ENCODE measurements around the gene CCDC30. TPM values are rescaled to one million over a fixed set of nuclear protein-coding genes. Genes with fewer than 3 reads are reported as not detected.

Gene CCDC30
- total RNA-seq, 1 donor from 2014 or later, result 1.0 TPM

- H3K36me3 ChIP-seq (ENCODE audit: control insufficient read depth in 3 of 3, insufficient read depth in 3 of 3, low read length in 3 of 3), result no peaks in the 10 kb centered on the region
- H3K27ac ChIP-seq (ENCODE audit: low read depth, low read length), result no peak overlapping the region
- no peak overlapping the region for H3K4me3 ChIP-seq (ENCODE audit: low read length in 3 of 3)
- H3K9ac ChIP-seq (ENCODE audit: low read depth in 1 of 3, low read length in 3 of 3), result no peak overlapping the region
- peaks cover 7 to 25% (median 13%) of the 10 kb centered on the region in 3 donors for H3K4me1 ChIP-seq (ENCODE audit: control insufficient read depth in 3 of 3, insufficient read depth in 3 of 3, low read length in 3 of 3)
- H3K27me3 ChIP-seq (ENCODE audit: control insufficient read depth in 3 of 3, insufficient read depth in 3 of 3, low read length in 3 of 3), result peaks cover 0 to 3% (median 0%) of the 10 kb centered on the region in 3 donors
- no peaks in the 10 kb centered on the region for H3K9me3 ChIP-seq (ENCODE audit: control insufficient read depth in 3 of 3, low read length in 3 of 3)
Observed at GRCh38 chr1:42424201-42424600, 38.9 kb upstream of the CCDC30 start.

GRCh38 chr1:42427240-42427639, 35.8 kb upstream of the CCDC30 start:
- no peaks in the 10 kb centered on the region for H3K9me3 ChIP-seq (ENCODE audit: control insufficient read depth in 3 of 3, low read length in 3 of 3)
- H3K9ac ChIP-seq (ENCODE audit: low read depth in 1 of 3, low read length in 3 of 3), result no peak overlapping the region
- H3K27me3 ChIP-seq (ENCODE audit: control insufficient read depth in 3 of 3, insufficient read depth in 3 of 3, low read length in 3 of 3), result no peaks in the 10 kb centered on the region
- H3K36me3 ChIP-seq (ENCODE audit: control insufficient read depth in 3 of 3, insufficient read depth in 3 of 3, low read length in 3 of 3), result no peaks in the 10 kb centered on the region
- no peaks in the 10 kb centered on the region for H3K4me1 ChIP-seq (ENCODE audit: control insufficient read depth in 3 of 3, insufficient read depth in 3 of 3, low read length in 3 of 3)
- no peak overlapping the region for H3K27ac ChIP-seq (ENCODE audit: low read depth, low read length)
- no peak overlapping the region for H3K4me3 ChIP-seq (ENCODE audit: low read length in 3 of 3)

- Histone ChIP-seq H3K36me3 (ENCODE audit: control insufficient read depth in 3 of 3, insufficient read depth in 3 of 3, low read length in 3 of 3) (no peaks in the 10 kb centered on the region), H3K9me3 (ENCODE audit: control insufficient read depth in 3 of 3, low read length in 3 of 3) (no peaks in the 10 kb centered on the region), H3K9ac (ENCODE audit: low read depth in 1 of 3, low read length in 3 of 3) (no peak overlapping the region), H3K27me3 (ENCODE audit: control insufficient read depth in 3 of 3, insufficient read depth in 3 of 3, low read length in 3 of 3) (no peaks in the 10 kb centered on the region), H3K4me3 (ENCODE audit: low read length in 3 of 3) (no peak overlapping the region), H3K4me1 (ENCODE audit: control insufficient read depth in 3 of 3, insufficient read depth in 3 of 3, low read length in 3 of 3) (no peaks in the 10 kb centered on the region), H3K27ac (ENCODE audit: low read depth, low read length) (no peak overlapping the region)
Observed at GRCh38 chr1:42429603-42430002, 33.5 kb upstream of the CCDC30 start.

- H3K27ac ChIP-seq (ENCODE audit: low read depth, low read length), result no peak overlapping the region
- H3K36me3 ChIP-seq (ENCODE audit: control insufficient read depth in 3 of 3, insufficient read depth in 3 of 3, low read length in 3 of 3), result peaks cover 0 to 7% (median 2%) of the 10 kb centered on the region in 3 donors
- H3K9ac ChIP-seq (ENCODE audit: low read depth in 1 of 3, low read length in 3 of 3), result no peak overlapping the region
- H3K9me3 ChIP-seq (ENCODE audit: control insufficient read depth in 3 of 3, low read length in 3 of 3), result no peaks in the 10 kb centered on the region
- H3K4me1 ChIP-seq (ENCODE audit: control insufficient read depth in 3 of 3, insufficient read depth in 3 of 3, low read length in 3 of 3), result no peaks in the 10 kb centered on the region
- H3K27me3 ChIP-seq (ENCODE audit: control insufficient read depth in 3 of 3, insufficient read depth in 3 of 3, low read length in 3 of 3), result no peaks in the 10 kb centered on the region
- no peak overlapping the region for H3K4me3 ChIP-seq (ENCODE audit: low read length in 3 of 3)
Observed at GRCh38 chr1:42430286-42431135, 32.6 kb upstream of the CCDC30 start.

- Histone ChIP-seq H3K9me3 (ENCODE audit: control insufficient read depth in 3 of 3, low read length in 3 of 3) (no peaks in the 10 kb centered on the region), H3K4me1 (ENCODE audit: control insufficient read depth in 3 of 3, insufficient read depth in 3 of 3, low read length in 3 of 3) (no peaks in the 10 kb centered on the region), H3K4me3 (ENCODE audit: low read length in 3 of 3) (no peak overlapping the region), H3K27ac (ENCODE audit: low read depth, low read length) (no peak overlapping the region), H3K9ac (ENCODE audit: low read depth in 1 of 3, low read length in 3 of 3) (no peak overlapping the region), H3K36me3 (ENCODE audit: control insufficient read depth in 3 of 3, insufficient read depth in 3 of 3, low read length in 3 of 3) (peaks cover 0 to 8% (median 2%) of the 10 kb centered on the region in 3 donors), H3K27me3 (ENCODE audit: control insufficient read depth in 3 of 3, insufficient read depth in 3 of 3, low read length in 3 of 3) (no peaks in the 10 kb centered on the region)
Observed at GRCh38 chr1:42431514-42431913, 31.6 kb upstream of the CCDC30 start.

GRCh38 chr1:42432714-42433113, 30.4 kb upstream of the CCDC30 start:
- H3K36me3 ChIP-seq (ENCODE audit: control insufficient read depth in 3 of 3, insufficient read depth in 3 of 3, low read length in 3 of 3), result peaks cover 0 to 8% (median 2%) of the 10 kb centered on the region in 3 donors
- H3K9ac ChIP-seq (ENCODE audit: low read depth in 1 of 3, low read length in 3 of 3), result no peak overlapping the region
- no peaks in the 10 kb centered on the region for H3K27me3 ChIP-seq (ENCODE audit: control insufficient read depth in 3 of 3, insufficient read depth in 3 of 3, low read length in 3 of 3)
- no peaks in the 10 kb centered on the region for H3K4me1 ChIP-seq (ENCODE audit: control insufficient read depth in 3 of 3, insufficient read depth in 3 of 3, low read length in 3 of 3)
- H3K4me3 ChIP-seq (ENCODE audit: low read length in 3 of 3), result no peak overlapping the region
- no peaks in the 10 kb centered on the region for H3K9me3 ChIP-seq (ENCODE audit: control insufficient read depth in 3 of 3, low read length in 3 of 3)
- no peak overlapping the region for H3K27ac ChIP-seq (ENCODE audit: low read depth, low read length)

DNA sequence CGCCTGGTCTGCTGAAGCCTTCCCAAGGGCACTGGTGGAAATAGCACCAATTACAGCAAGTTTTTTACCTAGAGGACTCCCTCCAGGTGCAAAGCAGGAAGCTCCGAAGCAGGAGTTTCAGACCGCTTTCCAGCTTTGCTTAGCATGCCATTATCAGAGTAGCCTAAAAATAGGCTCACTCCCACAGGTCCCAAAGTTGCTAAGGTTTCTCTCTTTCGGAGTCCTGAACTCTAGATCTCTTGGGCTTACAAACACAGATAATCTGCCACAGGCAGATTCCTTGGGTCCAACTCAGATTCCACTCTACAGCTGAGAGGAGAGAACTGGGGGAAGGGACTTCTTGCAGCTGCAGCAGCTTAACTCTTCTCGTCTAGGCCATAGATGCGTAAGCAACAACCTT, 29.7 kb upstream of the CCDC30 start:
- H3K4me1 ChIP-seq (ENCODE audit: control insufficient read depth in 3 of 3, insufficient read depth in 3 of 3, low read length in 3 of 3), result no peaks in the 10 kb centered on the region
- H3K27me3 ChIP-seq (ENCODE audit: control insufficient read depth in 3 of 3, insufficient read depth in 3 of 3, low read length in 3 of 3), result no peaks in the 10 kb centered on the region
- H3K4me3 ChIP-seq (ENCODE audit: low read length in 3 of 3), result no peak overlapping the region
- no peak overlapping the region for H3K9ac ChIP-seq (ENCODE audit: low read depth in 1 of 3, low read length in 3 of 3)
- H3K36me3 ChIP-seq (ENCODE audit: control insufficient read depth in 3 of 3, insufficient read depth in 3 of 3, low read length in 3 of 3), result peaks cover 0 to 8% (median 2%) of the 10 kb centered on the region in 3 donors
- no peaks in the 10 kb centered on the region for H3K9me3 ChIP-seq (ENCODE audit: control insufficient read depth in 3 of 3, low read length in 3 of 3)
- no peak overlapping the region for H3K27ac ChIP-seq (ENCODE audit: low read depth, low read length)

DNA sequence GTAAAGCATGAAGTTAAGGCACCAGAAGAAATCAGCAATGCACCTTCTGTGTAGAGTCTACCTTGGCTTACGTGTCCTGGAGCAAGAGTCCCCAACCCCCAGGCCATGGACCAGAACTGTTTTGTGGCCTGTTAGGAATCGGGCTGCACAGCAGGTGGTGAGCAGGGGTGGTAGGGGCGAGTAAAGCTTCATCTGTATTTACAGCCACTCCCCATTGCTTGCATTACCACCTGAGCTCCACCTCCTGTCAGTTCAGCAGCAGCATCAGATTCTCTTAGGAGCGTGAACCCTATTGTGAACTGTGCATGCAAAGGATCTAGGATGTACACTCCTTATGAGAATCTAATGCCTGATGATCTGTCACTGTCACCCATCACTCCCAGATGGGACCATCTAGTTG, 28.7 kb upstream of the CCDC30 start:
- Histone ChIP-seq H3K36me3 (ENCODE audit: control insufficient read depth in 3 of 3, insufficient read depth in 3 of 3, low read length in 3 of 3) (peaks cover 0 to 8% (median 2%) of the 10 kb centered on the region in 3 donors), H3K9me3 (ENCODE audit: control insufficient read depth in 3 of 3, low read length in 3 of 3) (no peaks in the 10 kb centered on the region), H3K27ac (ENCODE audit: low read depth, low read length) (no peak overlapping the region), H3K9ac (ENCODE audit: low read depth in 1 of 3, low read length in 3 of 3) (no peak overlapping the region), H3K4me3 (ENCODE audit: low read length in 3 of 3) (no peak overlapping the region), H3K27me3 (ENCODE audit: control insufficient read depth in 3 of 3, insufficient read depth in 3 of 3, low read length in 3 of 3) (no peaks in the 10 kb centered on the region), H3K4me1 (ENCODE audit: control insufficient read depth in 3 of 3, insufficient read depth in 3 of 3, low read length in 3 of 3) (no peaks in the 10 kb centered on the region)

DNA sequence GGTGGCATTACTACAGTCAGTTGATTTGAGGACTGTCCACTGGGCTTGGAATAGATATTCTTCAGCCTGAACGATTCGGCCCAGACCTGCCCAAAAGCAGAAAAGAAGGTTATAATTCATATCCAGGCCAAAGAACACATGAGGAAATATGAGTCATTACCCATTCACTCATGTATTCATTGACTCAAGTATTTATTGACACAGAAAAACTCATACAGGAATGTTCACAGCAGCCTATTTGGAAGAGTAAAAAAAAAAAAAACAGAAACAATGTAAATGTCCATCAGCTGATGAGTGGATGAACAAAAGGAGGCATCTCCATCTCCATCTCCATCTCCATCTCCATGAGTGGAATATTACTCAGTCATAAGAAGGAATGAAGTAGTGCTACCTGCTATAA, 23.1 kb upstream of the CCDC30 start:
- Histone ChIP-seq H3K4me1 (ENCODE audit: control insufficient read depth in 3 of 3, insufficient read depth in 3 of 3, low read length in 3 of 3) (no peaks in the 10 kb centered on the region), H3K27me3 (ENCODE audit: control insufficient read depth in 3 of 3, insufficient read depth in 3 of 3, low read length in 3 of 3) (no peaks in the 10 kb centered on the region), H3K36me3 (ENCODE audit: control insufficient read depth in 3 of 3, insufficient read depth in 3 of 3, low read length in 3 of 3) (peaks cover 0 to 7% (median 2%) of the 10 kb centered on the region in 3 donors), H3K4me3 (ENCODE audit: low read length in 3 of 3) (no peak overlapping the region), H3K9ac (ENCODE audit: low read depth in 1 of 3, low read length in 3 of 3) (no peak overlapping the region), H3K9me3 (ENCODE audit: control insufficient read depth in 3 of 3, low read length in 3 of 3) (no peaks in the 10 kb centered on the region), H3K27ac (ENCODE audit: low read depth, low read length) (no peak overlapping the region)

GRCh38 chr1:42442662-42443061, 20.4 kb upstream of the CCDC30 start:
- Histone ChIP-seq H3K9me3 (ENCODE audit: control insufficient read depth in 3 of 3, low read length in 3 of 3) (no peaks in the 10 kb centered on the region), H3K27ac (ENCODE audit: low read depth, low read length) (no peak overlapping the region), H3K4me1 (ENCODE audit: control insufficient read depth in 3 of 3, insufficient read depth in 3 of 3, low read length in 3 of 3) (no peaks in the 10 kb centered on the region), H3K27me3 (ENCODE audit: control insufficient read depth in 3 of 3, insufficient read depth in 3 of 3, low read length in 3 of 3) (no peaks in the 10 kb centered on the region), H3K9ac (ENCODE audit: low read depth in 1 of 3, low read length in 3 of 3) (no peak overlapping the region), H3K36me3 (ENCODE audit: control insufficient read depth in 3 of 3, insufficient read depth in 3 of 3, low read length in 3 of 3) (no peaks in the 10 kb centered on the region), H3K4me3 (ENCODE audit: low read length in 3 of 3) (no peak overlapping the region)

Measured in skeletal muscle tissue (tissue), 4 donors.